ENCODE data around the gene RBM38. TPM values are rescaled to one million over a fixed set of nuclear protein-coding genes. Genes with fewer than 3 reads are reported as not detected.

RBM38 gene
- polyA plus RNA-seq, 2 of the 4 experiments (the other 2 are of a cell fraction) = 6.6 to 14.2 TPM

- 70% methylated on average over 9 of the region's 9 CpGs for WGBS (ENCODE audit: missing lambda C conversion rate)
- H3K27ac ChIP-seq = no peak overlapping the region
- FAIRE-seq (no peak), ATAC-seq (peak; percentile 26 to 56; a peak in 2 of 6 replicates), DNase-seq (ENCODE audit: low read depth in 1 of 2, low spot score in 1 of 2) (no peak)
- ChIA-PET CTCF (no interaction called here), POLR2A (no interaction called here)
- no peak overlapping the region for H3K4me3 ChIP-seq
- TF ChIP-seq RARB (CRISPR knock-in tag; IDR thresholded peaks at IDR 0.05) = no peak
- TF ChIP-seq CTCF (IDR thresholded peaks at IDR 0.05) = no peak
- TF ChIP-seq MAFK (IDR thresholded peaks at IDR 0.05; ENCODE audit: partially characterized antibody) = no peak
- TF ChIP-seq HOXA7 (CRISPR knock-in tag; IDR thresholded peaks at IDR 0.05) = no peak
- no peak for TF ChIP-seq ELK1 (IDR thresholded peaks at IDR 0.05; ENCODE audit: low read depth, low read length)
- TF ChIP-seq PHF8 (IDR thresholded peaks at IDR 0.05; ENCODE audit: borderline replicate concordance, low read depth) = no peak
- TF ChIP-seq NR3C1 (IDR thresholded peaks at IDR 0.05) = no peak
- TF ChIP-seq REST (IDR thresholded peaks at IDR 0.05) = no peak
- TF ChIP-seq ATOH8 (CRISPR knock-in tag; IDR thresholded peaks at IDR 0.05; ENCODE audit: low read depth) = no peak
- no peak for TF ChIP-seq POLR2A (IDR thresholded peaks at IDR 0.05; ENCODE audit: low read length)
- H3K9me3 ChIP-seq = peaks cover 5% of the 10 kb centered on the region; the same call in 1 of the 3 replicates
- peaks cover 1% of the 10 kb centered on the region; the same call in 1 of the 3 replicates for H3K4me1 ChIP-seq
- no peak overlapping the region for H3K4me2 ChIP-seq
Observed at GRCh38 chr20:57434390-57434700, 43.1 kb downstream of the RBM38 start.

GRCh38 chr20:57435105-57435497 lies 43.9 kb downstream of the RBM38 start:
- DNase-seq (ENCODE audit: low read depth in 1 of 2, low spot score in 1 of 2) (no peak), ATAC-seq (no peak), FAIRE-seq (no peak)
- Histone ChIP-seq H3K4me1 (peaks cover 3% of the 10 kb centered on the region; the same call in 1 of the 3 replicates), H3K27ac (no peak overlapping the region), H3K4me2 (no peak overlapping the region), H3K4me3 (no peak overlapping the region), H3K9me3 (peaks cover 5% of the 10 kb centered on the region; the same call in 1 of the 3 replicates)
- CTCF ChIA-PET = no interaction called here
- WGBS (ENCODE audit: missing lambda C conversion rate) = 46% methylated on average over 10 of the region's 10 CpGs
- POLR2A ChIA-PET = no interaction called here
- TF ChIP-seq BCL3 (IDR thresholded peaks at IDR 0.05) (no peak), RNF2 (IDR thresholded peaks at IDR 0.05; ENCODE audit: borderline replicate concordance, low read depth) (no peak), GATA3 (IDR thresholded peaks at IDR 0.05; ENCODE audit: borderline replicate concordance) (no peak), NR3C1 (IDR thresholded peaks at IDR 0.05) (no peak), JUN (IDR thresholded peaks at IDR 0.05) (no peak), KDM5A (IDR thresholded peaks at IDR 0.05) (no peak), RARB (CRISPR knock-in tag; IDR thresholded peaks at IDR 0.05) (no peak), REST (IDR thresholded peaks at IDR 0.05) (no peak), ZFP36 (IDR thresholded peaks at IDR 0.05; ENCODE audit: borderline replicate concordance, partially characterized antibody) (no peak), CTCF (IDR thresholded peaks at IDR 0.05) (no peak), MYC (IDR thresholded peaks at IDR 0.05; ENCODE audit: borderline replicate concordance, low read length) (no peak), EHF (CRISPR knock-in tag; IDR thresholded peaks at IDR 0.05) (no peak), RAD21 (conservative IDR thresholded peaks at IDR 0.05 in 1 of 2, IDR thresholded peaks at IDR 0.05 in 1 of 2) (no peak), MAZ (IDR thresholded peaks at IDR 0.05; ENCODE audit: borderline replicate concordance, low read depth, low read length) (no peak)
